Chondrocyte (in vitro differentiated cells): ENCODE results near the gene MAML3. TPM values are rescaled to one million over a fixed set of nuclear protein-coding genes. Genes with fewer than 3 reads are reported as not detected.
A peak's percentile ranks its signal among the peaks of the same experiment; 100 is the strongest.
"Not testable (repeated sequence)": the region's sequence is repeated elsewhere in the genome, so short reads cannot be mapped to it uniquely, and the experiment has no call there.

ENCODE experiments used
- DNase-seq: peaks from one replicate; pipeline ENCODE4 v3.0.0; 2021; ENCODE audit warnings: mixed read lengths, low spot score
- H3K27ac Mint-ChIP-seq: one replicate; pipeline ENCODE4 v1.8.0; 2021; ENCODE audit warnings: mild to moderate bottlenecking, moderate library complexity, mixed read lengths; ENCODE audit not compliant: unreplicated experiment
- H3K27me3 Mint-ChIP-seq: 2 replicates; pipeline ENCODE4 v1.8.0; 2021; ENCODE audit warnings: low read depth, mixed read lengths
- H3K36me3 Mint-ChIP-seq: 2 replicates; pipeline ENCODE4 v1.8.0; 2021; ENCODE audit warnings: low read depth, mixed read lengths
- H3K4me1 Mint-ChIP-seq: 2 replicates; pipeline ENCODE4 v1.8.0; 2021; ENCODE audit warnings: low read depth, mild to moderate bottlenecking, mixed read lengths
- H3K4me3 Mint-ChIP-seq: one replicate; pipeline ENCODE4 v1.8.0; 2021; ENCODE audit warnings: mild to moderate bottlenecking, moderate library complexity, mixed read lengths; ENCODE audit not compliant: unreplicated experiment
- H3K9me3 Mint-ChIP-seq: 2 replicates; pipeline ENCODE4 v1.8.0; 2021; ENCODE audit warnings: low read depth, mixed read lengths
- CTCF ChIP-seq: fragments of 200-600 bp; sonication (generic); IDR thresholded peaks from 2 replicates; pipeline ENCODE4 v1.5.0; 2021; ENCODE audit warnings: antibody characterized with exemption, mild to moderate bottlenecking, moderate library complexity
- total RNA-seq: library from RNA; stranded (reverse); gene quantifications from 3 replicates; pipeline ENCODE4 v1.2.1, GENCODE V29; 2021

Gene MAML3
- total RNA-seq, 1 donor from 2014 or later = 1.6 TPM

GRCh38 chr4:139710073-139710472 lies 443.9 kb downstream of the MAML3 start:
- peaks cover 28% of the 10 kb centered on the region for H3K4me1 Mint-ChIP-seq
- TF ChIP-seq CTCF = no peak
- no peak overlapping the region for H3K27ac Mint-ChIP-seq
- peaks cover 10% of the 10 kb centered on the region for H3K36me3 Mint-ChIP-seq
- no peak for DNase-seq
- peaks cover 6% of the 10 kb centered on the region for H3K9me3 Mint-ChIP-seq
- H3K4me3 Mint-ChIP-seq = no peak overlapping the region
- no peaks in the 10 kb centered on the region for H3K27me3 Mint-ChIP-seq

GRCh38 chr4:139709660-139710059 lies 444.3 kb downstream of the MAML3 start:
- DNase-seq = no peak
- Mint-ChIP-seq H3K9me3 (peaks cover 7% of the 10 kb centered on the region), H3K27me3 (no peaks in the 10 kb centered on the region), H3K27ac (no peak overlapping the region), H3K4me1 (peaks cover 28% of the 10 kb centered on the region), H3K4me3 (no peak overlapping the region), H3K36me3 (peaks cover 11% of the 10 kb centered on the region)
- no peak for TF ChIP-seq CTCF

- no peak overlapping the region for H3K27ac Mint-ChIP-seq
- H3K9me3 Mint-ChIP-seq = peaks cover 7% of the 10 kb centered on the region
- no peaks in the 10 kb centered on the region for H3K27me3 Mint-ChIP-seq
- H3K4me1 Mint-ChIP-seq = peaks cover 5% of the 10 kb centered on the region
- TF ChIP-seq CTCF = peak; percentile 55
- peaks cover 16% of the 10 kb centered on the region for H3K36me3 Mint-ChIP-seq
- no peak overlapping the region for H3K4me3 Mint-ChIP-seq
- DNase-seq = no peak
Measured at GRCh38 chr4:139704915-139705485, 449.0 kb downstream of the MAML3 start.

GRCh38 chr4:139700568-139700967 lies 453.4 kb downstream of the MAML3 start:
- no peak overlapping the region for H3K27ac Mint-ChIP-seq
- H3K4me3 Mint-ChIP-seq = no peak overlapping the region
- H3K36me3 Mint-ChIP-seq = peaks cover 25% of the 10 kb centered on the region
- no peak for DNase-seq
- TF ChIP-seq CTCF = no peak
- no peaks in the 10 kb centered on the region for H3K27me3 Mint-ChIP-seq
- H3K4me1 Mint-ChIP-seq = no peaks in the 10 kb centered on the region
- H3K9me3 Mint-ChIP-seq = peaks cover 14% of the 10 kb centered on the region

GRCh38 chr4:139698167-139698925 lies 455.6 kb downstream of the MAML3 start:
- H3K27me3 Mint-ChIP-seq, H3K4me3 Mint-ChIP-seq, H3K4me1 Mint-ChIP-seq, DNase-seq, H3K27ac Mint-ChIP-seq: not testable (repeated sequence)
- peaks cover 18% of the 10 kb centered on the region for H3K36me3 Mint-ChIP-seq
- peak; percentile 54 for TF ChIP-seq CTCF
- H3K9me3 Mint-ChIP-seq = peaks cover 12% of the 10 kb centered on the region
